Ramos (cell line): ENCODE results near the gene FDX1.

Experiments
- in situ Hi-C: fragments of 300-500 bp; cut with MboI; formaldehyde crosslinking; loops from one replicate; pipeline ENCODE4 v1.14.3; 2022; ENCODE audit warnings: low sequenced_read_pairs; ENCODE audit not compliant: unreplicated experiment

Gene FDX1

DNA sequence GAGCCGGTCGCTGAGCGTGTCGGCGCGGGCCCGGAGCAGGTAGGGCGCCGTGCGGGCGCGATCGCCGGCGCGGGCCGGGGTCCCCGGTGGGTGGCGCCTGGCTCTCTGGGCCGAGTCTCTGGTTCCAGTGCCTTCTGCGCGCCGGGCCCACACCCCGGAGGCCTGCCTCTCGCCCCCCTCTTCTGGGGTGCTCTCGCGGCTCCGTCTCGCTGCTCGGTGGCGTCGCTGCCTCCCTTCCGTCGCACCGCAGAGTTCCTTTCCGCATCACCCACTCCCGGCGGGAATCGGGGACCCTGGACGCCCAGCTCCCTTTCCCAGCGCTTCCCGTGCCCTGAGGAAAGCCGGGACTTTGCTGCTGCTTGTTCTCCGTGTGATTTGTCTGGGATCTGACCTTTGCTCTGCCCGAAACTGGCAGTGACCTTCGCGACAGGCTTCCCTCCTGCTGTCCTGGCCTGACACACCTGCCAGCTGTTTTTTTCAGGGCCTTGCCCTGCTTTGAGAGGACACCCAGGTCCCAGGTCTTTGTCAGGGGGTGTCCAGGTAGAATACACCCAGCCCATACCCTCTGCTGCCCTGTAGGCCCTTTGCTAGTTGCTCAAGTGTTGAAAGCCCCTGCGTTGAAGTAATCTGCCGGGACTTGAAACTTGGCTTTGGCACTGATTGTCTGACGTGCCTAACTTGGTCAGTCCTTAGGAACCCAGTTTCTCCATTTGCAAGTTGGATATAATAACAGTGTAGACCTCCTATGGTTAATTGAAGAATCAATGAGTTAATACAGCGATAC lies 711 bp downstream of the FDX1 start:
- in situ Hi-C loops = loop anchor here (10.0 kb wide), 1 partner anchor 226 kb away; no protein-coding TSS in a partner anchor

DNA sequence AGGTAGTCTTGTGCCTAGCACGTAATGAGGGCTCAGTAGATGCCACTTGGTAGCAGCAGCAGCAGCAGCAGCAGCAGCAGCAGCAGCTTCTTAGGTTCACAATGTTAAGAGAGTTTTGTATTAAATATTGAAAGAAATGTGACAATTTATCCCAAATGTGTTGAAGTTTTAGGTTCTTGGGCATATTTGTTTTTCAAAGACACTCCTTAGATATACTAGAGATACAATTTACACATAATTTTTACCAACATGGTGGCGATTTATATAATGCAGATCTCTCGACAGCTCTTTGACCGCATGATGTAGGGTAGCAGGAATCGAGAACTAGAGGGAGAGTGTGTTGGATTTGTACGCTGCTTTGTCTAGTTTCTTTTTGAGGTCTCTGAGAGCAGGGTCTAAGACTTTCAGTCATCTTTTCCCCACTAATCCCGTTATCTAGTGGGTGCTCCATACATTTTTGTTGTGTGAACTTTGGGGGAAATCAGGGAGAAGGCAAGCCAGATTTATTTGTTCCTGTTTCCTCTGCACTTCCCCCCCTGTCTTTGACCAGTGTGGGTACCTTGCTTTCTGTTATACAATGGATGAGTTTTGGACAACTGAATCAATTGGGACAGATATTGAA lies 1.4 kb downstream of the FDX1 start:
- in situ Hi-C loops = loop anchor here (10.0 kb wide), 1 partner anchor 226 kb away; no protein-coding TSS in a partner anchor

DNA sequence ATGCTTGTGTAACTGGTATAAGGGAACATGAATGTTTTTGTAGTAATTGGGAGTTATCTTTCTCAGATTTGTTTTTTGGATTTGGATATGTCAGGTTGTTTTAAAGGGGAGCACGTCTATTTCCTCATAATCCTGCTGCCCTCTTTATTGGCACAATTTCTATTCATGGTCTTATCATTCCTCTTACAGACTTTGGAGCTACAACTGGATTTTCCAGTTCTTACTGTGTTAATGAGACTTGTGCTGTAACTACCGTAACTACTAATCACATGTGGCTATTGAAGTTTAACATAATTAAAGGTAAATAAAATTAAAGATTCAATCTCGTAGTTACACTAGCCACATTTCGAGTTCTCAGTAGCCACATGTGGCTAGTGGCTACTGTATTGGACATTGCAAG lies 1.9 kb downstream of the FDX1 start:
- in situ Hi-C loops = loop anchor here (10.0 kb wide), 1 partner anchor 227 kb away; no protein-coding TSS in a partner anchor

DNA sequence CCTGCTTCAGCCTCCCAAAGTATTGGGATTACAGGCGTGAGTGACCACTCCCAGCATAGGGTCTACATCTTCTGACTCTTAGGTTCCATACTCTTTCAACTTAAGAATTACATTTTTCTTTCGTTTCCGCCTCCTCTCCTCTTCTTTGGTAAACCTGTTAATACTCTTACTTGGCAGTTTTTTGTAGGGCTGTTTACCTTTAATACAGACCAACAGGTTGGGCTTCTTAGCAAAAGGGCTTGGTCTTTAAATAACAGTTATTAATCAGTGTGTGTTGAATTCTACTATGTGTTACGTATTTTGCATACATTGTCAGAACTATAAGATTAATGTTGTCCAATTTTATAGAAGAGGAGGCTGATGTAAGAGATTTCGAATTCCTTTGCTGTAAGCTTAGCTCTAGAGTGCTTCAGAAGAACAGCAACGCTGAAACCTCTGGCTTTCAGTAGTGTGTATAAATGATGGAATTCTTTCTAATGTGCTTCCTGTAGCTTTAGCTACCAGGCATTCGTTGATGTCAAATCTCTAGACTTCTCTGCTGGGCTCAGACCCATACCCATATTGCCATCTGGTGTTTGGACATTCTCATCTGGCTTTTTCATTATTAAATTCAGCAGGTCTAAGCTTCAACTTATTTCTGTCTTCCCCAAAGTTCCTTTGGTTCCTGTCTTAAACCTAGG lies 3.1 kb downstream of the FDX1 start:
- in situ Hi-C loops = loop anchor here (10.0 kb wide), 1 partner anchor 228 kb away; no protein-coding TSS in a partner anchor

DNA sequence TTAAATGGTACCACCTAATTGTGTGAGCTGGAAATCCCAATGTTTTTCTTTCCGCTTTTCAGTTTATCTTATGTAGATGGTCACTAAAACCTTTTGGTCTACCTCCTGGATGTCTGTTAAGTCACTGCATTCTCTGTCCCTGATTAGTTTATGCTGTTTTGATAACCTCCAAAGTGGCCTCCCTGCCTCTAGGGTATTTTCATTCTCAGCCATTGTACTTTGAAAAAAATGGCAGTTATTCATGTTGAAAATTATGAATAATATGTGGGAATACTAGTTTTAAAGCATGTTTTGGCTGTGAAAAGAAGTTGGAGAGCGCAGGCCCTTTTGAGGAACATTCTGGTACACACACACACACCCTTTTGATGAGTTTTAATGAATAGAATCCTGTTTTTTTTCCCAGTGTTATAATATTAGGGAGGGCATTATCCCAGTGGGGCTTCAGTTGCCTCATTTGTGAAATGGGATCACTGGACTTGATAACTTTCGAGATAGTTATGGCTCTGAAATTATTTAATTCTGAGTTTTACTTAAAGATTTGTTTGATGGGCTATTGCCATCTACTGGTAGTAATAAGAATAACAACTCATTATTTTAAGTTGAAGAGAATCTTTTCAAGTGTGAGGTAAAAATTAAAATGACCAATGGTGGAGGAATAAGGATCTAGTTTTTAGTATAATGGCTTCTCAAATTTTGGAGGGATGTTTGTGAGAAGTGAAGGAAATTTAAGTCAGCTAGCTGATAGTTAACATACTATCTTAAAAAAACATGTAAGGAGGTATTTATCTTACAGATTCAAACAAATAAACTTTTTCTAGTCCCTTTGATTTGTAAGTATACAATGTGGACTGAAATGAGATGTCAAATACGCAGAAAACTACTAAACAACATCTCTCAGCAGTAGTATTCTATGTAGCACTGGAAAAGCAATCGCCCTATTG lies 3.9 kb downstream of the FDX1 start:
- in situ Hi-C loops = loop anchor here (10.0 kb wide), 1 partner anchor 229 kb away; no protein-coding TSS in a partner anchor

DNA sequence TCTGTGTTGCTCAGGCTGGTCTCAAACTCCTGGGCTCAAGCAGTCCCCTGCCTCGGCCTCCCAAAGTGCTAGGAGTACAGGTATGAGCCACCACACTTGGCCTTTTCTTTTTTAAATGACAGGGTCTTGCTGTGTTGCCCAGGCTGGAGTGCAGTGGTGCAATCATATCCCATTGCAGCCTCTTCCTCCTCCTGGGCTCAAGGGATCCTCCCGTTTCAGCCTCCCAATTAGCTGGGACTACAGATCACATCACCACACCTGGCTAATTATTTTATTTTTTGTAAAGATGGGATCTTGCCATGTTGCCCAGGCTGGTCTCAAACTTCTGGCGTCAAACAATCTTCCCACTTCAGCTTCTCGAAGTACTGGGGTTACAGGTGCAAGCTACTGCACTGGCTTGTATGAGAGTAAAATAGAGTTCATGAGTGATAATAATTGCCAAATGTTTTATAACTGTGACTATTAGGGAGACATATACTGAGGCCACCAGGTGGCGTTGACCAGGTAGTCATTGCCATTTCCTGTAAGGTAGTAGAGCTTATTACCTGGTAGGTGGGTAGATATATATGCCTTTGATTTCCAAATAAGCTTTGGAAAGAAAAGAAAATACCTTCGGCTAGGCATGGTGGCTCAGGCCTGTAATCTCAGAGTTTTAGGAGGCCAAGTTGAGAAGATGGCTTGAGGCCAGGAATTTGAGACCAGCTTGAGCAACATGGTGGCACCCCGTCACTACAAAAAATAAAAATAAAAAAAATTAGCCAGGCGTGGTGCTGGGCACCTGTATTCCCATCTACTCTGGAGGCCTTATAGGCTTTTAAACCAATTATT lies 5.4 kb downstream of the FDX1 start:
- in situ Hi-C loops = loop anchor here (5.0 to 10.0 kb wide), 2 partner anchors 230 to 992 kb away; no protein-coding TSS in a partner anchor

DNA sequence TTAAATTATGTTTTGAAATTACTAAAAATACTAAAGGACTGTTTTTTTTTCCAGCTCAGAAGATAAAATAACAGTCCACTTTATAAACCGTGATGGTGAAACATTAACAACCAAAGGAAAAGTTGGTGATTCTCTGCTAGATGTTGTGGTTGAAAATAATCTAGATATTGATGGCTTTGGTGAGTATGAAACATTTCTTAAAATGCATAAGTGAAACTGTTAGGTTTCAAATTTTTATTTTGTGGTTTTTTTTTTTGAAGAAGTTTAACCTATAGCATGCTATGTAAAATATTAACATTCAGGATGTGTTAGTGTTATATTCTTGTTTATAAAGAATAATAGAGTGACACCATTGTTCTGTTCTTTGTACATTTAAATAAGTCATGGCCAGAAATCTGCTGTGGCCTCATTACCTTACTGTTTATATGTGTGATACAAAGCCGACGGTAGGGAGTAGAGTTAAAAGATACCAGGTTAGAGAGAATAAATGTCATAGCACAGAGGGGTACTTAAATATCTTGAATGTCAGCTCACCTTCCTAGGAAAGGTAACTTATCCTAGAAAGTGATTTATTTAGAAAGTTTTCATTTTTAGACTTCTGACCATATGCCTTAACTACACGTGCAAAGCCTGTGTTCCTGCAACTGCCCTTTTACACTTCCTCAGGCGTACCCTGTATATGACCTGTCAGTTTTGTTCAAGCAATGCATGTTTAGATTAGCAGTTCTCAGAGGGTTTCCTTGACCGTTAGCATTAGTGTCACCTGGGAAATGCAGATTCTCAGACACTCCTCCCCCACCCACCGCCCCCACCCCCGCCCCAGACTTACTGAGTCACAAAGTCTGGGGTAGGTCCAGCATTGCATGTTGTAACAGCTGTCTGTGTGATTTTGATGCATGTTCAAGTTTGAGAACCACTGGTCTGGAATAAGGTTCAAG lies 6.3 kb downstream of the FDX1 start:
- in situ Hi-C loops = loop anchor here (5.0 to 10.0 kb wide), 2 partner anchors 231 to 991 kb away; no protein-coding TSS in a partner anchor

DNA sequence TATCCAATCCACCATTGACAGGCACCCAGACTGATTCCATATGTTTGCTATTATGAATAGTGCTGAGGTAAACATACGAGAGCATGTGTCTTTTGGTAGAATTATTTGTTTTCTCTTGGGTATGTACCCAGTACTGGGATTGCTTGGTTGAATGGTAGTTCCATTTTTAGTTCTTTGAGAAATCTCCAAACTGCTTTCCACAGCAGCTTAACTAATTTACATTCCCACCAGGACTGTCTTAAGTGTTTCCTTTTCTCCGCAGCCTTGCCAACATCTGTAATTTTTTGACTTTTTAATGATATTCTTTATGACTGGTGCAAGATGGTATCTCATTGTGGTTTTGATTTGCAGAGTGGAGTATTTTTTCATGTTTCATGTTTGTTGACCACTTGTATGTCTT lies 8.3 kb downstream of the FDX1 start:
- in situ Hi-C loops = loop anchor here (5.0 to 10.0 kb wide), 2 partner anchors 233 to 989 kb away; no protein-coding TSS in a partner anchor

DNA sequence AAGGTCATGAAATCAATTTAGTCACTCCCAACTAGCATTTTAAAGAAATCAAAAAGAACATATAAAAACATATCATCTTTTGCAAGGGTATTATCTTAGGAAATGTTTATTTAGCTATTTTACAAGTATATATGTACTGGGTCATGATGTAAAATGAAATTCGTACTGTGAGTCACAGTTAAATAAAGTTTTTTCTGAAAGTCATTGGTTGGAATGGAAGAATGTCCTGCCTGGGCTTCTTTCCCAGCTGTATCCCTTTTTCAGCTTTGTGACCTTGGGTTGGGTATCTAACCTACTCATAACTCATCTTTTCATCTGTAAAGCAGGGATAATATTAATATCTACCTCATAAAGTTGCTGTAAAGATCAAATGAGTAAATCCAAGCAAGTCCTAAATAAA lies 15.7 kb downstream of the FDX1 start:
- in situ Hi-C loops = loop anchor here (10.0 kb wide), 1 partner anchor 789 kb away; no protein-coding TSS in a partner anchor

DNA sequence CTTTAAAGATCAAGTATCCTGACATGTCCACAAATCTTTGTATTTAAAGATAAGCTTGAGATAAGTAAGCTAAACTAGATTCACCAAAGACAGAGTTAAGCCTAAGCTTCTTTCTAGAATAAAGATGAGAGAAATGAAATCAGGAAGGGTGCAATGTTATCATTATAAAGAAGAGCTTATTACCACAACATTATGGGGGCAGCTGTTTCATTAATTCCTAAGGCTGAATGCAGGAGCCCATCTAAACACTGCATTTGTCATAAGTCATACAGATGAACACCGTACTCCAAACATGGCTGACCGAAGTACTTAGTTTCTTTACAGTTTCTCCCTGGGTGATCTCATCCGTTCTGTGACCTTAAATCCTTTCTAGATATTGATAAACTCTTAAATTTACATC lies 16.3 kb downstream of the FDX1 start:
- in situ Hi-C loops = loop anchor here (10.0 kb wide), 1 partner anchor 789 kb away; no protein-coding TSS in a partner anchor

DNA sequence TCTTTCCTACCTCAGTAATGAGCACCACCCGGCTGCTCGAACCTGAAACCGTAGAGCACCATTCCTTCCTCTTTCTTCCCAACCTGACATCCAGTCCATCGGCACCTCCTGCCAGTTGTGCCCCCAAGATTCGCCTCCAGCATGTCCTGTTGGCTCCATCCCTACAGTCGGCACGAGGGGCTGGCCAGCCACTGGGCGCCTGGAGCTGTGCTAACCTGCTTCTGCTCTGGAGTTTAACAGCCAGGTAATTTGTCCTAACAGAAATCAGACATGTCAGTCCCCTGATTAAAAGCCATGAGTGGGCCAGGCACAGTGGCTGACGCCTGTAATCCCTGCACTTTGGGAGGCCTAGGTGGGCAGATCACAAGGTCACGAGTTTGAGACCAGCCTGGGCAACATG lies 16.8 kb downstream of the FDX1 start:
- in situ Hi-C loops = loop anchor here (10.0 kb wide), 1 partner anchor 788 kb away; no protein-coding TSS in a partner anchor

DNA sequence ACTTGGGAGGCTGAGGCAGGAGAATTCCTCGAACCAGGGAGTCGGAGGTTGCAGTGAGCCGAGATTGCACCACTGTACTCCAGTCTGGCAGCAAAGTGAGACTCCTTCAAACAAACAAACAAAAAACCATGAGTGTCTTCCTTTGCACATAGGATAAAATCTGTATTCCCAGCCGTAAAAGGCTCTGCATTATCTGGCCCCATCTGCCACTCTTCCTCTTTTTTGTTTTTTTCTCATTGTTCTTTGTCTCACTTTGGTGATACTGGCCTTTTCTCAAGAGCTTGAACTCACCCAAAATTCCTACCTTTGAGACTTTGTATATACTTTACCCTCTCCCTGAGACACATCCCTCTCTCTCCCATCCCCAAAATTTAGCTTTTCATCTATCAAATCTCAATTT lies 17.6 kb downstream of the FDX1 start:
- in situ Hi-C loops = loop anchor here (10.0 kb wide), 1 partner anchor 787 kb away; no protein-coding TSS in a partner anchor

DNA sequence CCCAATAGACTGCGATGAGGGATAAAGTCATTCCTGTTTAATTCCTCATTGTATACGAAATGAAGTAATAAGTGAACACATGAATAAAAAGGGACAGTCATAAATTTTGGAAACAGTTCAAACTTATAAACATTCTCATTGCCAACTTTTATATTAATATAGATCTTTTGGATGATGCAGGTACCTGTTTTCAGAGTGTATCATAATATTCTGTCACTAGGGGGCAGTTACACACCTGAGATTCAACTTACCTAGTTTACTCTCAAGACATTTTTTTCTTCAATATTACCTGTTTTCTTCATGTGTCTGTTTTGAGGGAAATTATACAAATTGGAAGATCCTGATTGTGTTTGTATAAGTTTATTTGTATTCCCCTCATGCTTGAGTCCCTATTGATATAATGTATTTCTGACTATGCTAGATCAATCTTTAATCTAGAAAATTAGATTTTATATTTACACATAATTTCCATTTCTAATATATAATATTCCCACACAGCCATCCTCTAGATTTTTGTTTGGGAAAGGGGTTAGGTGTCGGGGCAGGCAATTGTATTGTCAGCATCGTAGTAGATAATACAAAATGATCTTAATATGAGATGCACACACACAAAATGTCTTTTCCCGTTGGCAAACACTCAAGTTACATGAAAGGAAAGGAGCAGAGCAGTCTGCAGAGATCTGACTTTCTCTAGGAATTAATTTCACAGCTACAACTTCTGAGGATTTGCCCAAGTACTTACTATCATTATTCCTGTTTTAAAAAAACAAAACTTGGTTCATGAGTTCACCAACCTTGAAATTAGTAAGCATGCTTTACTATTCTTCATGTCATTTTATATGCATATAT lies 18.4 kb downstream of the FDX1 start:
- in situ Hi-C loops = loop anchor here (10.0 kb wide), 1 partner anchor 787 kb away; no protein-coding TSS in a partner anchor

DNA sequence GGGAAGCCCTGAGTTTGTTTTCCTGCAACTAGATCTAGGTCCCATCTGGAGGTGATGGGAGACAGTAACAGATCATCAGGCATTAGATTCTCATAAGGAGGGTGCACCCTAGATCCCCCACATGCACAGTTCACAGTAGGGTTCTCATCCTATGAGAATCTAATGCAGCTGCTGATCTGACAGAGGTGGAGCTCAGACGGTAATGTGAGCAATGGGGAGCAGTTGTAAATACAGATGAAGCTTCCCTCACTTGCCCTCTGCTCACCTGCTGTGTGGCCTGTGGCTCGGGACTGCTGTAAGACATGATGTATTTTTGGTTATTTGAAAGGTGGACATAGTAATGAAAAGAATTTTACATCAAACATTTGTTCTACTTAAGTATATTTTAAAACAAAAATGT lies 20.5 kb downstream of the FDX1 start:
- in situ Hi-C loops = no loop called here

DNA sequence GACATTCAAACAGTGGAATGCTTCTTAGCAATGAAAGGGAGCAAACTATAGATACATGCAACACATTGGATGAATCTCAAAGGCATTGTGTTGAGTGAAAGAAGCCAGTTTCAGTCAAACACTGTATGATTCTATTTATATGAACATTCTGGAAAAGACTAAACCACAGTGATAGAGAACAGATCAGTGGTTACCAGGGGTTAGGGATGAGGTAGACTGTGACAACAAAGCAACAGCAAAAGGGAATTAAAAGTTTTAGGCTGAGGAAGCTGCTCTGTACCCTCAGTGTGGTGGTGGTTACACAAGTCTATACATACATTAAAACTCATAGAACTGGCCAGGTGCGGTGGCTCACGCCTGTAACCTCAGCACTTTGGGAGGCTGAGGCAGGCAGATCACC lies 23.0 kb downstream of the FDX1 start:
- in situ Hi-C loops = no loop called here

DNA sequence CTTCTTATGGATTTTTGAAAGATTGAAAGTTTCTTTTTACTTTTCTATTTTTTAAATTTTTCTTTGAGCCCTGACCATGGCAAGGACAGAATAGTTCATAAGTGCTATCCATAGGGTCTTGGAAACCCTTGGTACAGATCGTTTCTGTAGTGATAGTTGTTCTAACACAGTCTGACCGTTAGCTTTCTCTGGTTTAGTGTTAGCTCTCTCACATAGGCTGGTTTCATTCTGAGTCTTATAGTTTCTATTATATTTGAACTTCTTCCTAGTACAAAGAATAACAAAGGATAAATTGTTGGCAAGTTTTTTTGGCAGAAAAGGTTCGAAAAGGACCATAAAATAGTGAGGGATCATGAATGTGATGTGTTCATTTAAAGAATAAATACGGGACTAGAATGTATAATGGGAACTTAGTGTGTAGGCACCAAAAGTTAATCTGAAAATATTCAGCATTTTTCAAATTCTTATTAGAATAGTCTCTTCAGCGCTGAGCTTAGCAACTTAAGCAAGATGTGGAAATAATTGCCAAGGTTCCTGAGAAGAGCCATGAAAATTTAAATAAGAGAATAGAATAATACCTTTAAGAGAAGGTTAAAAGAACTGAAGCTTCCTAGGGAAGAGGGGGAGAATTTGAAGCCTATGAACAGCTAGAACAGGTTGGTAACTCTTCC lies 24.1 kb downstream of the FDX1 start:
- in situ Hi-C loops = no loop called here
